K562 (cell line): ENCODE measurements around the gene SCRN3. TPM values are rescaled to one million over a fixed set of nuclear protein-coding genes. Genes with fewer than 3 reads are reported as not detected.

Source experiments
- ATAC-seq: fragments of 200-7000 bp; cut with Tn5 transposase; 3 replicates; pipeline ENCODE4 v1.9.1; 2020; ENCODE audit warnings: moderate library complexity
- BruUV-seq: library from RNA; stranded (reverse); fragments of 400-500 nt; replicated peaks from 2 replicates; lab custom pipeline; 2021; lab: Mats Ljungman, UMichigan
- CTCF ChIA-PET: fragments of 300-600 bp; formaldehyde crosslinking; extraction: SDS; loops from one replicate; lab custom pipeline; 2021; ENCODE audit warnings: low intra/inter-chr PET ratio; lab: Yijun Ruan, JAX
- POLR2A ChIA-PET: fragments of 300-600, 350-650 bp; sonication (Branson Sonifier 250); formaldehyde crosslinking; extraction: SDS; loops from one replicate; lab custom pipeline; 2021; ENCODE audit warnings: antibody characterized with exemption, inconsistent platforms; lab: Yijun Ruan, JAX
- DNase-seq, 4 experiments: peaks; one replicate each; pipeline versions ENCODE4 v3.0.0 to v3.0.0-alpha.2; 2011 to 2018; ENCODE audit warnings: low spot score in 3 of 4, mixed read lengths in 3 of 4; ENCODE audit errors: extremely low read depth in 1 of 4
- FAIRE-seq: peaks from 2 replicates; lab custom pipeline; 2011; peaks lifted over from hg19 to GRCh38; lab: Jason Lieb, UNC
- H2AFZ ChIP-seq: 2 replicates; pipeline ENCODE4 v1.6.0; 2011; ENCODE audit warnings: low read depth, low read length, control low read depth, inconsistent platforms
- H3K27ac ChIP-seq: fragments of 200-600 bp; 3 replicates; pipeline ENCODE4 v1.8.0; 2011; ENCODE audit warnings: low read depth, mild to moderate bottlenecking, control low read depth, inconsistent platforms, low read length, moderate library complexity, mixed read lengths; ENCODE audit errors: extremely low read depth
- H3K27me3 ChIP-seq, 2 experiments: fragments of 300-600 bp in 1 of 2; 2 replicates in 1 of 2; 3 replicates in 1 of 2; pipeline versions ENCODE4 v1.6.0 to v1.8.0; 2011; ENCODE audit warnings: inconsistent platforms in 2 of 2, low read length in 2 of 2, mild to moderate bottlenecking in 1 of 2, mixed read lengths in 1 of 2, moderate library complexity in 1 of 2; ENCODE audit not compliant: control insufficient read depth in 2 of 2, insufficient read depth in 2 of 2
- H3K36me3 ChIP-seq: fragments of 300-600 bp; 3 replicates; pipeline ENCODE4 v1.8.0; 2011; ENCODE audit warnings: mild to moderate bottlenecking, low read length, inconsistent platforms; ENCODE audit not compliant: control insufficient read depth, insufficient read depth
- H3K4me1 ChIP-seq, 2 experiments: fragments of 200-600 bp in 1 of 2; replicated peaks in 1 of 2; 2 replicates in 1 of 2; 3 replicates in 1 of 2; pipeline versions ENCODE4 v1.5.1 to v1.8.0; 2011; ENCODE audit warnings: inconsistent platforms in 2 of 2, low read length in 2 of 2, mild to moderate bottlenecking in 1 of 2, mixed read lengths in 1 of 2, moderate library complexity in 1 of 2; ENCODE audit not compliant: control insufficient read depth in 2 of 2, insufficient read depth in 2 of 2
- H3K4me2 ChIP-seq: 2 replicates; pipeline ENCODE4 v1.6.1; 2011; ENCODE audit warnings: low read length, control low read depth, inconsistent platforms, mixed read lengths; ENCODE audit not compliant: insufficient read depth
- H3K4me3 ChIP-seq: fragments of 200-600 bp; sonication (generic), shearing (Covaris generic); 2 replicates; pipeline ENCODE4 v1.5.1; 2016; ENCODE audit warnings: control low read depth, inconsistent platforms
- H3K79me2 ChIP-seq: fragments of 200-600 bp; 3 replicates; pipeline ENCODE4 v1.8.0; 2011; ENCODE audit warnings: low read length, inconsistent platforms; ENCODE audit not compliant: control insufficient read depth, insufficient read depth
- H3K9ac ChIP-seq, 2 experiments: 2 replicates each; pipeline versions ENCODE4 v1.6.0 to v1.6.1; 2011; ENCODE audit warnings: low read depth in 2 of 2, low read length in 2 of 2, control low read depth in 1 of 2, inconsistent platforms in 1 of 2, mild to moderate bottlenecking in 1 of 2, mixed read lengths in 1 of 2; ENCODE audit not compliant: insufficient read depth in 1 of 2
- H3K9me1 ChIP-seq: one replicate; pipeline ENCODE4 v1.6.0; 2011; ENCODE audit warnings: inconsistent platforms, mild to moderate bottlenecking, low read length, moderate library complexity; ENCODE audit not compliant: control insufficient read depth, insufficient read depth
- H3K9me3 ChIP-seq: replicated peaks from 2 replicates; pipeline ENCODE4 v1.5.1; 2011; ENCODE audit warnings: low read depth, low read length, inconsistent platforms; ENCODE audit not compliant: control insufficient read depth, insufficient read depth
- H4K20me1 ChIP-seq: replicated peaks from 2 replicates; pipeline ENCODE4 v1.6.1; 2011; ENCODE audit warnings: low read length, inconsistent platforms, mixed read lengths; ENCODE audit not compliant: control insufficient read depth, insufficient read depth
- CREB1 ChIP-seq, 2 experiments: sonication (generic) in 1 of 2; formaldehyde crosslinking in 1 of 2; IDR thresholded peaks; 2 replicates each; pipeline versions ENCODE4 v1.6.1 to v1.8.0; 2012 to 2022; ENCODE audit warnings: inconsistent platforms in 1 of 2, mild to moderate bottlenecking in 1 of 2, missing genetic modification reagents in 1 of 2, moderate library complexity in 1 of 2
- FOSL1 ChIP-seq: fragments of 200-800 bp; sonication (Bioruptor generic); conservative IDR thresholded peaks from 2 replicates; pipeline ENCODE4 v1.6.1; 2016; ENCODE audit warnings: missing genetic modification characterization, missing compliant biosample characterization
- FUS ChIP-seq: fragments of 200-400 bp; formaldehyde crosslinking; optimal IDR thresholded peaks from 2 replicates; pipeline ENCODE3; 2017; ENCODE audit warnings: low read depth, low read length
- MNT ChIP-seq, 2 experiments: fragments of 450-650 bp; conservative IDR thresholded peaks; 2 replicates each; pipeline ENCODE4 v1.6.1; 2017; ENCODE audit warnings: mild to moderate bottlenecking in 2 of 2, moderate library complexity in 2 of 2
- NEUROD1 ChIP-seq: fragments of 150-350 bp; IDR thresholded peaks from 2 replicates; pipeline ENCODE4 v1.6.1; 2014; ENCODE audit warnings: borderline replicate concordance, low read length, low read depth; ENCODE audit not compliant: partially characterized antibody
- NFE2L1 ChIP-seq: fragments of 450-650 bp; IDR thresholded peaks from 2 replicates; pipeline ENCODE4 v1.6.1; 2016; ENCODE audit warnings: missing genetic modification characterization, low read depth, mild to moderate bottlenecking, missing compliant biosample characterization, moderate library complexity, borderline replicate concordance
- RAD21 ChIP-seq, 2 experiments: fragments of 250-450 bp in 1 of 2; fragments of 450-650 bp in 1 of 2; sonication (Bioruptor Pico) in 1 of 2; formaldehyde crosslinking in 1 of 2; IDR thresholded peaks in 1 of 2; conservative IDR thresholded peaks in 1 of 2; 2 replicates each; pipeline versions ENCODE4 v1.4.0 to v1.8.0; 2020 to 2022; ENCODE audit warnings: mild to moderate bottlenecking in 2 of 2, moderate library complexity in 1 of 2
- RFX7 ChIP-seq: fragments of 250-450 bp; sonication (Bioruptor Pico); IDR thresholded peaks from 2 replicates; pipeline ENCODE4 v1.5.1; 2021; ENCODE audit warnings: mild to moderate bottlenecking
- ZNF347 ChIP-seq: fragments of 450-650 bp; formaldehyde crosslinking; IDR thresholded peaks from 2 replicates; pipeline ENCODE4 v1.4.0; 2020; ENCODE audit warnings: low read depth, mild to moderate bottlenecking, moderate library complexity
- WGBS: fragments of 100-300 bp; shearing (Covaris generic); methylation state at CpG from one replicate; pipeline ENCODE4 v1.1.6; 2016; ENCODE audit warnings: low coverage, mixed read lengths; ENCODE audit not compliant: insufficient coverage; ENCODE audit errors: missing lambda C conversion rate; 5-methylcytosine and 5-hydroxymethylcytosine counted together
- in situ Hi-C: fragments of 300-500 bp; cut with MboI; formaldehyde crosslinking; loops from 4 replicates; pipeline ENCODE4 v1.15.0; 2018; ENCODE audit warnings: inconsistent platforms, mixed read lengths
- intact Hi-C: fragments of 100-400 bp; cut with micrococcal nuclease; formaldehyde crosslinking; loops from 2 replicates; pipeline ENCODE4 v1.14.2; 2022
- polyA plus RNA-seq, 8 experiments: library from polyadenylated mRNA; depleted of rRNA in 4 of 8; stranded (reverse) in 5 of 8; unstranded in 3 of 8; fragments of >200 nt; fragmentation: Nextera tagmentation in 2 of 8; fragmentation: Illumina TruSeq in 1 of 8; extraction: Ambion mirVana in 2 of 8; extraction: Trizol in 1 of 8; gene quantifications; 2 replicates each; pipeline versions ENCODE4 v1.2.1 to v1.2.3, GENCODE V29; 2011 to 2014; ENCODE audit warnings: inconsistent platforms in 1 of 8, missing spikeins in 1 of 8
- total RNA-seq, 7 experiments: library from RNA; depleted of rRNA in 6 of 7; stranded (reverse); fragments of >200 nt in 6 of 7; fragmentation: Illumina TruSeq in 2 of 7; extraction: Trizol in 2 of 7; gene quantifications; 2 replicates each; pipeline versions ENCODE4 v1.2.1 to v1.2.3, GENCODE V29; 2011 to 2021; ENCODE audit warnings: low replicate concordance in 1 of 7
- TF ChIP-seq, protein P1 (sequence below): fragments of 450-650 bp; formaldehyde crosslinking; IDR thresholded peaks from 2 replicates; pipeline ENCODE4 v1.4.0; 2020; ENCODE audit warnings: mild to moderate bottlenecking, mixed read lengths
- TF ChIP-seq, protein P2 (sequence below): sonication (generic); formaldehyde crosslinking; IDR thresholded peaks from 2 replicates; pipeline ENCODE4 v1.8.1; 2022; ENCODE audit warnings: missing genetic modification reagents
- TF ChIP-seq, protein P3 (sequence below), 3 experiments: IDR thresholded peaks in 2 of 3; conservative IDR thresholded peaks in 1 of 3; 2 replicates each; pipeline ENCODE4 v1.5.1; 2011 to 2012; ENCODE audit warnings: low read length in 3 of 3, mild to moderate bottlenecking in 3 of 3, control low read depth in 2 of 3, improper control_type of control experiment in 1 of 3, inconsistent platforms in 1 of 3, low read depth in 1 of 3, mixed read lengths in 1 of 3, moderate library complexity in 1 of 3; ENCODE audit not compliant: insufficient read depth in 2 of 3

The SCRN3 gene
- total and polyA plus RNA-seq, 9 of the 15 experiments (the other 6 are each of a cell fraction or from before 2014, with no cell fraction given), result 7.7 to 21.8 (median 20.0) TPM

DNA sequence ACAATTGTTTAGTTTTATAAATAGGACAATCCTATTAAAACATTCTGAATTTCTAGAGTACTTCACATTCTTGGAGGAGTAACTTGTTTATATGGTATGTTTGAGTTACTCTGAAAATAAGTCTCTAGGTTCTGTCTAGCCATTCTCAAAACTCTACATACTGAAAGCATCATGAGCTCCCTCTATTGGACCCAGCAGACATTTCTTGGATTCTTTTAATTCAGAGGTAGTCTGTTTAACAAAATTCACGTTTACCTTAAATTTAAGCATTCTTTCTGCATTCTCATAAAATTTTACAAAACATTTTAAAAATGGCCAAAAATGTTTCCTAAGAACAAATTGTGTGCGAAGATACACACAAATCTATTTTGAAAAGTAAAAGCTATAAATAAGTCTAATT lies 45.5 kb upstream of the SCRN3 start:
- Histone ChIP-seq H3K9me3 (no peaks in the 10 kb centered on the region), H2AFZ (no peak overlapping the region), H3K4me3 (no peak overlapping the region), H3K9me1 (no peaks in the 10 kb centered on the region), H3K79me2 (no peaks in the 10 kb centered on the region), H3K4me1 (no peaks in the 10 kb centered on the region; a peak in 2 of 5 replicates), H3K4me2 (no peak overlapping the region), H3K27me3 (no peaks in the 10 kb centered on the region), H3K36me3 (no peaks in the 10 kb centered on the region), H3K9ac (no peak overlapping the region), H3K27ac (no peak overlapping the region), H4K20me1 (no peaks in the 10 kb centered on the region)
- ChIA-PET CTCF (interaction anchor here (1.6 kb wide), 1 partner anchor 192 kb away, joined by 3 read pairs; no protein-coding TSS in a partner anchor), POLR2A (interaction anchor here (1.3 kb wide), 1 partner anchor 9 kb away, joined by 6 read pairs; no protein-coding TSS in a partner anchor)
- FAIRE-seq, result no peak
- 38% methylated on average over 2 of the region's 2 CpGs for WGBS
- intact Hi-C loops, result loop anchor here (5.0 kb wide), 1 partner anchor 197 kb away; no protein-coding TSS in a partner anchor
- ATAC-seq, result peak; percentile 89
- no TSS peak for BruUV-seq
- DNase-seq, result peak in 2 of 4 experiments; percentile 47 to 57
- in situ Hi-C loops, result no loop called here
- no peak for TF ChIP-seq ZNF347 (CRISPR knock-in tag)
- no peak for TF ChIP-seq CREB1 (IDR thresholded peaks at IDR 0.05)
- TF ChIP-seq CREB1 (CRISPR knock-in tag; IDR thresholded peaks at IDR 0.05), result no peak
- TF ChIP-seq, protein P1, sequence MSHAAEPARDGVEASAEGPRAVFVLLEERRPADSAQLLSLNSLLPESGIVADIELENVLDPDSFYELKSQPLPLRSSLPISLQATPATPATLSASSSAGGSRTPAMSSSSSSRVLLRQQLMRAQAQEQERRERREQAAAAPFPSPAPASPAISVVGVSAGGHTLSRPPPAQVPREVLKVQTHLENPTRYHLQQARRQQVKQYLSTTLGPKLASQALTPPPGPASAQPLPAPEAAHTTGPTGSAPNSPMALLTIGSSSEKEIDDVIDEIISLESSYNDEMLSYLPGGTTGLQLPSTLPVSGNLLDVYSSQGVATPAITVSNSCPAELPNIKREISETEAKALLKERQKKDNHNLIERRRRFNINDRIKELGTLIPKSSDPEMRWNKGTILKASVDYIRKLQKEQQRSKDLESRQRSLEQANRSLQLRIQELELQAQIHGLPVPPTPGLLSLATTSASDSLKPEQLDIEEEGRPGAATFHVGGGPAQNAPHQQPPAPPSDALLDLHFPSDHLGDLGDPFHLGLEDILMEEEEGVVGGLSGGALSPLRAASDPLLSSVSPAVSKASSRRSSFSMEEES (CRISPR knock-in tag), result no peak
- TF ChIP-seq NFE2L1 (tag), result no peak
- TF ChIP-seq RAD21 (CRISPR knock-in tag; conservative IDR thresholded peaks at IDR 0.05 in 1 of 2, IDR thresholded peaks at IDR 0.05 in 1 of 2), result peak in 1 of 2 experiments; percentile 52; a peak in 2 of 4 replicates
- 0 out of 4 replicates have a peak, but pooled peaks of 1 of the 2 experiments have one; percentile 2 for TF ChIP-seq MNT (conservative IDR thresholded peaks at IDR 0.05)
- no peak for TF ChIP-seq FUS
- TF ChIP-seq, protein P2, sequence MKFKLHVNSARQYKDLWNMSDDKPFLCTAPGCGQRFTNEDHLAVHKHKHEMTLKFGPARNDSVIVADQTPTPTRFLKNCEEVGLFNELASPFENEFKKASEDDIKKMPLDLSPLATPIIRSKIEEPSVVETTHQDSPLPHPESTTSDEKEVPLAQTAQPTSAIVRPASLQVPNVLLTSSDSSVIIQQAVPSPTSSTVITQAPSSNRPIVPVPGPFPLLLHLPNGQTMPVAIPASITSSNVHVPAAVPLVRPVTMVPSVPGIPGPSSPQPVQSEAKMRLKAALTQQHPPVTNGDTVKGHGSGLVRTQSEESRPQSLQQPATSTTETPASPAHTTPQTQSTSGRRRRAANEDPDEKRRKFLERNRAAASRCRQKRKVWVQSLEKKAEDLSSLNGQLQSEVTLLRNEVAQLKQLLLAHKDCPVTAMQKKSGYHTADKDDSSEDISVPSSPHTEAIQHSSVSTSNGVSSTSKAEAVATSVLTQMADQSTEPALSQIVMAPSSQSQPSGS, result no peak
- TF ChIP-seq, protein P3, sequence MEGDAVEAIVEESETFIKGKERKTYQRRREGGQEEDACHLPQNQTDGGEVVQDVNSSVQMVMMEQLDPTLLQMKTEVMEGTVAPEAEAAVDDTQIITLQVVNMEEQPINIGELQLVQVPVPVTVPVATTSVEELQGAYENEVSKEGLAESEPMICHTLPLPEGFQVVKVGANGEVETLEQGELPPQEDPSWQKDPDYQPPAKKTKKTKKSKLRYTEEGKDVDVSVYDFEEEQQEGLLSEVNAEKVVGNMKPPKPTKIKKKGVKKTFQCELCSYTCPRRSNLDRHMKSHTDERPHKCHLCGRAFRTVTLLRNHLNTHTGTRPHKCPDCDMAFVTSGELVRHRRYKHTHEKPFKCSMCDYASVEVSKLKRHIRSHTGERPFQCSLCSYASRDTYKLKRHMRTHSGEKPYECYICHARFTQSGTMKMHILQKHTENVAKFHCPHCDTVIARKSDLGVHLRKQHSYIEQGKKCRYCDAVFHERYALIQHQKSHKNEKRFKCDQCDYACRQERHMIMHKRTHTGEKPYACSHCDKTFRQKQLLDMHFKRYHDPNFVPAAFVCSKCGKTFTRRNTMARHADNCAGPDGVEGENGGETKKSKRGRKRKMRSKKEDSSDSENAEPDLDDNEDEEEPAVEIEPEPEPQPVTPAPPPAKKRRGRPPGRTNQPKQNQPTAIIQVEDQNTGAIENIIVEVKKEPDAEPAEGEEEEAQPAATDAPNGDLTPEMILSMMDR (IDR thresholded peaks at IDR 0.05 in 2 of 3, conservative IDR thresholded peaks at IDR 0.05 in 1 of 3; ENCODE audit: insufficient read depth in 2 of 3, low read depth in 1 of 3, low read length in 3 of 3), result peak; percentile 43 to 67 (median 46); a peak in 4 of 6 replicates
- no peak for TF ChIP-seq NEUROD1
- 0 out of 2 replicates have a peak, but pooled peaks have one; percentile 18 for TF ChIP-seq FOSL1
- no peak for TF ChIP-seq RFX7 (CRISPR knock-in tag)
